Naive thymus-derived CD4-positive, alpha-beta T cell (primary cell): ENCODE results near the gene RELN. TPM values are rescaled to one million over a fixed set of nuclear protein-coding genes. Genes with fewer than 3 reads are reported as not detected.
"Not testable (repeated sequence)": the region's sequence is repeated elsewhere in the genome, so short reads cannot be mapped to it uniquely, and the experiment has no call there.

Source experiments
- ATAC-seq: fragments of 150-1000 bp; cut with Tn5 transposase; 2 replicates; pipeline ENCODE4 v1.10.0; 2021; ENCODE audit warnings: mild to moderate bottlenecking, moderate library complexity
- CTCF ChIA-PET: fragments of 350-600 bp; sonication (Branson Sonifier 250); formaldehyde crosslinking; loops from one replicate; lab custom pipeline; 2021; ENCODE audit warnings: antibody characterized with exemption; lab: Charles Lee
- POLR2A ChIA-PET: fragments of 350-600 bp; sonication (Branson Sonifier 250); formaldehyde crosslinking; loops from one replicate; lab custom pipeline; 2021; ENCODE audit warnings: antibody characterized with exemption, inconsistent platforms; lab: Charles Lee
- DNase-seq, 9 donors: peaks; one replicate each; pipeline versions ENCODE4 v3.0.0 to v3.0.0-alpha.2; 2020 to 2022; ENCODE audit warnings: mixed read lengths in 1 of 9
- H3K27ac ChIP-seq: one replicate; pipeline ENCODE4 v1.7.0; 2013; ENCODE audit warnings: mild to moderate bottlenecking, low read depth, low read length, moderate library complexity
- H3K27me3 ChIP-seq, 2 donors: one replicate each; pipeline ENCODE4 v1.7.0; 2013; ENCODE audit warnings: low read length in 2 of 2, mild to moderate bottlenecking in 2 of 2, moderate library complexity in 2 of 2; ENCODE audit not compliant: control insufficient read depth in 2 of 2, insufficient read depth in 2 of 2
- H3K36me3 ChIP-seq, 3 experiments: 1 replicate in 2 of 3; 2 replicates in 1 of 3; pipeline ENCODE4 v1.7.0; 2013; ENCODE audit warnings: low read length in 3 of 3, mild to moderate bottlenecking in 3 of 3, moderate library complexity in 1 of 3; ENCODE audit not compliant: insufficient read depth in 3 of 3, control insufficient read depth in 2 of 3
- H3K4me1 ChIP-seq, 2 donors: one replicate each; pipeline ENCODE4 v1.7.0; 2013; ENCODE audit warnings: low read length in 2 of 2, mild to moderate bottlenecking in 2 of 2, moderate library complexity in 1 of 2; ENCODE audit not compliant: control insufficient read depth in 2 of 2, insufficient read depth in 2 of 2
- H3K4me3 ChIP-seq: 2 replicates; pipeline ENCODE4 v1.7.0; 2013; ENCODE audit warnings: mild to moderate bottlenecking, low read length
- H3K9me3 ChIP-seq, 3 experiments: 1 replicate in 2 of 3; 2 replicates in 1 of 3; pipeline ENCODE4 v1.7.0; 2013; ENCODE audit warnings: low read length in 3 of 3; ENCODE audit not compliant: control insufficient read depth in 2 of 3
- H3K27ac Mint-ChIP-seq, 9 donors: one replicate each; pipeline ENCODE4 v1.8.0; 2020 to 2022; ENCODE audit warnings: mixed read lengths in 9 of 9, mild to moderate bottlenecking in 8 of 9, moderate library complexity in 5 of 9, inconsistent platforms in 2 of 9
- H3K27me3 Mint-ChIP-seq, 5 donors: one replicate each; pipeline ENCODE4 v1.8.0; 2021 to 2022; ENCODE audit warnings: mixed read lengths in 5 of 5, mild to moderate bottlenecking in 1 of 5
- H3K36me3 Mint-ChIP-seq, 5 donors: one replicate each; pipeline ENCODE4 v1.8.0; 2020 to 2022; ENCODE audit warnings: mixed read lengths in 5 of 5, mild to moderate bottlenecking in 3 of 5, inconsistent platforms in 1 of 5
- H3K4me1 Mint-ChIP-seq, 7 donors: one replicate each; pipeline ENCODE4 v1.8.0; 2020 to 2022; ENCODE audit warnings: mixed read lengths in 7 of 7, mild to moderate bottlenecking in 3 of 7, inconsistent platforms in 1 of 7
- H3K4me3 Mint-ChIP-seq, 10 donors: one replicate each; pipeline ENCODE4 v1.8.0; 2020 to 2022; ENCODE audit warnings: mild to moderate bottlenecking in 10 of 10, mixed read lengths in 10 of 10, moderate library complexity in 6 of 10, inconsistent platforms in 2 of 10
- H3K9me3 Mint-ChIP-seq, 11 donors: one replicate each; pipeline ENCODE4 v1.8.0; 2020 to 2022; ENCODE audit warnings: mixed read lengths in 11 of 11, mild to moderate bottlenecking in 4 of 11, inconsistent platforms in 1 of 11, moderate library complexity in 1 of 11
- intact Hi-C, 2 donors: fragments of 100-400 bp; cut with micrococcal nuclease; formaldehyde crosslinking; loops; one replicate each; pipeline ENCODE4 v1.15.1; 2023
- polyA plus RNA-seq, 2 donors: library from polyadenylated mRNA; unstranded; fragments of 300-500 nt; fragmentation: Illumina TruSeq; gene quantifications; one replicate each; pipeline ENCODE4 v1.2.3, GENCODE V29; 2021
- total RNA-seq, 6 experiments: library from RNA in 5 of 6; stranded (reverse) in 5 of 6; gene quantifications; 1 replicate in 5 of 6; 2 replicates in 1 of 6; pipeline ENCODE4 v1.2.3 and lab custom pipeline; 2021 to 2026

Gene RELN
- total and polyA plus RNA-seq, 7 experiments from 2014 or later, result not detected

DNA sequence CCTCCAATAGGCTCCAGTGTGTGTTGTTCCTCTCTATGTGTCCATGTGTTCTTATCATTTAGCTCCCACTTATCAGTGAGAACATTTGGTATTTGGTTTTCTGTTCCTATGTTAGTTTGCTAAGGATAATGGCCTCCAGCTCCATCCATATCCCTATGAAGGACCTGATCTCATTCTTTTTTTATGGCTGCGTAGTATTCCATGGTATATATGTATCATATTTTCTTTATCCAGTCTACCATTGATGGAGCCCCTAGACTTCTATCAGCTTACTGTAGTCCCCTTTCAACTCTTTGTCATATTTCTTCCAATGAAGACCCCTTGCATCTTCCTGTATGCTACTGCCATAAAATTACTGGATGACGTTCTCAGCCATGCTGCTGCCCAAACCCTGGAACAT, 208.9 kb downstream of the RELN start:
- H3K36me3 Mint-ChIP-seq, H3K9me3 ChIP-seq, H3K4me3 ChIP-seq, H3K4me1 Mint-ChIP-seq, H3K27ac Mint-ChIP-seq, H3K4me3 Mint-ChIP-seq, H3K36me3 ChIP-seq, H3K9me3 Mint-ChIP-seq, CTCF ChIA-PET, POLR2A ChIA-PET, H3K4me1 ChIP-seq, DNase-seq, ATAC-seq, H3K27ac ChIP-seq, H3K27me3 ChIP-seq, intact Hi-C loops: not testable (repeated sequence)
- H3K27me3 Mint-ChIP-seq, result peaks cover 0 to 29% (median 11%) of the 10 kb centered on the region in 5 donors

DNA sequence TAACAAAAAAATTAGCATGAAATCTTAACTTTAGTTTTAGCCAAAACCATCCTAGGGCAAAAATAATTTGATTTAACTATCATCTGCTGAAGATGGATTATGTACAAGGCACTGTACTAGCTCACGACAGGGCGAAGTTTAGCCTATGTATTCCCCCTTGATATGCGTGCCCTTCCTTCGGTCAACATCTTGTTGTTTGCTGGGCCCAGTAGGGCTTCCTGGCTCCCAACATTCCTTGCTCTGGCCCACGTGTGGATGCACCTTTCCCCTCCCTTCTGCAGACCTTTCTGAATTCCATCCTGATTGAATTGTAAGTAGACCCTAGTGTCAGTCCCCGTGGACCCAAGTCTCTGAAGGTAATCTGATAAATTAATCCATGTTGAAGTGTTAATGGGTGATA, 212.0 kb downstream of the RELN start:
- Mint-ChIP-seq H3K9me3 (peaks cover 0 to 1% (median 0%) of the 10 kb centered on the region in 11 donors), H3K4me3 (no peak overlapping the region)

DNA sequence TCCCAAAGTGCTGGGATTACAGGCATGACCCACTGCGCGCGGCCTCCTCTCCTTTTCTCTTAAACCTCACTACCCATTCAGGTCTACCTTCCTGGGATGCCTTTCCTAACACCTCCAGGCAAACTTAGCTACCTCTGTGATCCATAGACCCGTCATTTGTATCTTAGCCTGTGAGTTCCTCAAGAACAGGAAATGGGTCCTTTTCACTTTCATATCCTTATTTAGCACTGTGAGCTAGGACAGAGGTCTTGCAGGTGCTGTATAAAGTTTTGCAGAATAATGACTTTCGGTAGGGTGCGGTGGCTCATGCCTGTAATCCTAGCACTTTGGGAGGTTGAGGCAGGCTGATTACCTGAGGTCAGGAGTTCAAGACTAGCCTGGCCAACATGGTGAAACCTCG, 215.7 kb downstream of the RELN start:
- ChIA-PET CTCF (no interaction called here), POLR2A (no interaction called here)
- DNase-seq, result no peak
- Mint-ChIP-seq H3K27ac (no peak overlapping the region), H3K4me3 (no peak overlapping the region), H3K9me3 (peaks cover 0 to 1% (median 0%) of the 10 kb centered on the region in 11 donors), H3K4me1 (no peaks in the 10 kb centered on the region), H3K27me3 (peaks cover 0 to 11% (median 9%) of the 10 kb centered on the region in 5 donors), H3K36me3 (no peaks in the 10 kb centered on the region)
- Histone ChIP-seq H3K4me3 (no peak overlapping the region), H3K9me3 (no peaks in the 10 kb centered on the region), H3K36me3 (no peaks in the 10 kb centered on the region), H3K27me3 (peaks cover 0 to 4% of the 10 kb centered on the region in 2 donors), H3K27ac (no peak overlapping the region), H3K4me1 (no peaks in the 10 kb centered on the region)
- intact Hi-C loops, result no loop called here
- no peak for ATAC-seq

More for the DNA sequence above, 212.0 kb downstream of the RELN start:
- H3K27me3 Mint-ChIP-seq, result peaks cover 0 to 16% (median 8%) of the 10 kb centered on the region in 5 donors
- Histone ChIP-seq H3K27me3 (peaks cover 0 to 4% of the 10 kb centered on the region in 2 donors), H3K9me3 (no peaks in the 10 kb centered on the region), H3K27ac (no peak overlapping the region), H3K4me1 (no peaks in the 10 kb centered on the region), H3K36me3 (no peaks in the 10 kb centered on the region), H3K4me3 (no peak overlapping the region)
- CTCF ChIA-PET, result no interaction called here
- no peak for ATAC-seq
- H3K4me1 Mint-ChIP-seq, result no peaks in the 10 kb centered on the region
- H3K27ac Mint-ChIP-seq, result no peak overlapping the region
- no peaks in the 10 kb centered on the region for H3K36me3 Mint-ChIP-seq
- no peak for DNase-seq
- intact Hi-C loops, result no loop called here
- POLR2A ChIA-PET, result no interaction called here

DNA sequence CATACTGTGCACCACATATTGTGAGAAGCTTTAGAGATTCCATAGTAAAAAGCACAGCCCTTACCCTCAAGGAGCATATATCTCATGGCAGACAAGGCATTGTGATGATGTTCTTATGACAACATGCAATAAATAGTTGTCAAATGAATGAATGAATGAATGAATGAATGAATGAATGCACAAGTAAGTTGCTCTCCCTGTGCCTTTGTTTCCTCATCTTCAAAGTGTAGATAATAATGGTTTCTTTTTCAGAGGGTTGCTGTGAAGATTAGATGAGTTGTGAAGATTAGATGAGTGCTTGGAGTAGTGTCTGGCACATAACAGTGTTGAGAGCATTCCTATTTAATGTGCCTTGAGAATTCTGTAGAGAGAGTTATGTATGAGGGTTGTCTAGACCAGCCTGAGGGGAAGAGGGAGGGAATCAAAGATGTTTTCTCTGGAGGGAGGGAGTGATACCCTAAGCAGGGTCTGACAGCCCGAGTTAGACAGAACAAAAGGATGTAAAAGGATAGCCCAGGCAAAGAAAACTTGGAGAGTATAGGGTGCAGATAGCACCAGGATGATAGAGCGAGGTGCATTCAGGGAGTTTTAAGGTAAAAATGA, 217.2 kb downstream of the RELN start:
- DNase-seq, result no peak
- POLR2A ChIA-PET, result no interaction called here
- Mint-ChIP-seq H3K9me3 (peaks cover 0 to 1% (median 0%) of the 10 kb centered on the region in 11 donors), H3K27ac (no peak overlapping the region), H3K36me3 (no peaks in the 10 kb centered on the region), H3K4me3 (no peak overlapping the region), H3K4me1 (no peaks in the 10 kb centered on the region), H3K27me3 (peaks cover 0 to 11% (median 8%) of the 10 kb centered on the region in 5 donors)
- intact Hi-C loops, result no loop called here
- no peak for ATAC-seq
- no peaks in the 10 kb centered on the region for H3K36me3 ChIP-seq
- H3K27me3 ChIP-seq, result peaks cover 0 to 4% of the 10 kb centered on the region in 2 donors
- H3K9me3 ChIP-seq, result no peaks in the 10 kb centered on the region
- CTCF ChIA-PET, result no interaction called here
- no peak overlapping the region for H3K4me3 ChIP-seq
- no peak overlapping the region for H3K27ac ChIP-seq
- no peaks in the 10 kb centered on the region for H3K4me1 ChIP-seq

DNA sequence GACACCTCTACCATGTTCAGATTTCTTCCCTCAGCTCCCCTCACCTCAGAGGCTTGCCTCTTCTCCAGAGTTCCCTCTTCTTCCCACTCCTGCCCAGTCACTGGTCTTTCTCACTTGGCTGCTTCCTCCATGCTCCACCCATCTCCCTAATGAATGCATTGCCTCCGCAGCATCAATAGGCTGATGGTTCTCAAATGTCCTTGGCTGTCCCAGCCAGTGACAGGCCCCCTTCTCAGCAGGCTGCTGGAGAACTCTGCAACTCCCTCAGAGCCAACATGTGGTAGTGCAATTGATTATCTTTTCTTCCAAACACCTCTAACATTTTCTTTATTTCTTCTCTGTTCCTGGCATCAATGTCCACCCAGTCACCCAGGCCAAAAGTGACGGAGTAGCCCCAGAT, 218.2 kb downstream of the RELN start:
- ATAC-seq (no peak), DNase-seq (no peak)
- peak overlapping the region in 1 of 9 donors; percentile 32 for H3K27ac Mint-ChIP-seq
- H3K4me1 Mint-ChIP-seq, result no peaks in the 10 kb centered on the region
- no peaks in the 10 kb centered on the region for H3K36me3 ChIP-seq
- H3K4me3 Mint-ChIP-seq, result no peak overlapping the region
- POLR2A ChIA-PET, result no interaction called here
- no peaks in the 10 kb centered on the region for H3K36me3 Mint-ChIP-seq
- intact Hi-C loops, result no loop called here
- peaks cover 0 to 11% (median 8%) of the 10 kb centered on the region in 5 donors for H3K27me3 Mint-ChIP-seq
- H3K9me3 Mint-ChIP-seq, result peaks cover 0 to 1% (median 0%) of the 10 kb centered on the region in 11 donors
- peaks cover 0 to 4% of the 10 kb centered on the region in 2 donors for H3K27me3 ChIP-seq
- H3K9me3 ChIP-seq, result no peaks in the 10 kb centered on the region
- H3K4me3 ChIP-seq, result no peak overlapping the region
- H3K27ac ChIP-seq, result no peak overlapping the region
- CTCF ChIA-PET, result no interaction called here
- no peaks in the 10 kb centered on the region for H3K4me1 ChIP-seq

DNA sequence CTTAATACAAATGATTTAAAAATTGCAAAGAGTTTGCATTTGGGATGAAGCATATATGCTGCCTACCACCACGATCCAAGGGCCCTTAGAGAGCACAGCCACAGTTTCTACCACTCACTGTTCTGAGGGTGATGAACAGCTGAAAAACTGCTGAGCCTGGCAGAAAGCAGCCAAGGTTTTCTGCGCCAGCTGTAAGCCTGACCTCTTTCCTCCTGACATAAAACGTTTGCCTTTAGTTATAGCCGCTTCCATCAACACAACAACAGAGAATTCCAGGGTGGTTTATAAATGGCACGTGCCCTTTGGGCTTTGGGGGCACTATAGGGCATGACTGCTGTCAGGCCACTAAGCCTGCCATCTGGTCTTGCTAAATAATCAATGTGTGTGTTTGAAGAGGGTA, 222.8 kb downstream of the RELN start:
- no peaks in the 10 kb centered on the region for H3K9me3 ChIP-seq
- Mint-ChIP-seq H3K27ac (no peak overlapping the region), H3K36me3 (no peaks in the 10 kb centered on the region), H3K27me3 (peaks cover 0 to 17% (median 5%) of the 10 kb centered on the region in 5 donors), H3K9me3 (peaks cover 0 to 6% (median 0%) of the 10 kb centered on the region in 11 donors), H3K4me3 (no peak overlapping the region), H3K4me1 (no peaks in the 10 kb centered on the region)
- ATAC-seq, result no peak
- no peak overlapping the region for H3K4me3 ChIP-seq
- CTCF ChIA-PET, result no interaction called here
- H3K4me1 ChIP-seq, result no peaks in the 10 kb centered on the region
- no peaks in the 10 kb centered on the region for H3K27me3 ChIP-seq
- no peak overlapping the region for H3K27ac ChIP-seq
- DNase-seq, result no peak
- intact Hi-C loops, result no loop called here
- H3K36me3 ChIP-seq, result no peaks in the 10 kb centered on the region
- POLR2A ChIA-PET, result no interaction called here

DNA sequence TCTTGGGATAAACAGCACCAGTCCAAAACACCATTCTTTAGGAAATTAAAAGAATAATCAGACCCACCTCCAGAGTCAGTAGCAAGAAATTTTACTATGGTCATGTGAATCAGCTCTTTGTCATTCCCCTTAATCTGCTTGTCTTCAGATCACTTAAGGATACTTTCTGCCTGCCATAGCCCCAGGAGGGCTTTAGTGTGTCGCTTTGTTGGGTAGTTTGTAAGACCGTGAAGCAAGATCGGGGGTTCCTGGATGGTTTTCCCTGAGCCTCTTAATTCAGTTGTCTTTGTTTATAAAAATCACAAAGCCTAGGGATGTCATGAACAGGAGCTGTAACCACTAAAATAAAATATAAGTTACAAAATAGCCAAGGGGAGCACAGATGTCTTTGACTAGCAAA, 223.6 kb downstream of the RELN start:
- H3K27me3 Mint-ChIP-seq, result peaks cover 0 to 10% (median 5%) of the 10 kb centered on the region in 5 donors
- H3K4me1 Mint-ChIP-seq, result no peaks in the 10 kb centered on the region
- POLR2A ChIA-PET, result no interaction called here

More for the DNA sequence above, 223.6 kb downstream of the RELN start:
- H3K36me3 ChIP-seq, result no peaks in the 10 kb centered on the region
- H3K9me3 ChIP-seq, result no peaks in the 10 kb centered on the region
- CTCF ChIA-PET, result no interaction called here
- H3K4me3 ChIP-seq, result no peak overlapping the region
- Mint-ChIP-seq H3K27ac (no peak overlapping the region), H3K4me3 (no peak overlapping the region), H3K9me3 (peaks cover 0 to 6% (median 0%) of the 10 kb centered on the region in 11 donors), H3K36me3 (no peaks in the 10 kb centered on the region)
- intact Hi-C loops, result no loop called here
- no peaks in the 10 kb centered on the region for H3K27me3 ChIP-seq
- H3K27ac ChIP-seq, result no peak overlapping the region
- H3K4me1 ChIP-seq, result no peaks in the 10 kb centered on the region
- DNase-seq (no peak), ATAC-seq (no peak)
